HepG2 (cell line): ENCODE measurements around the gene JPH3. TPM values are rescaled to one million over a fixed set of nuclear protein-coding genes. Genes with fewer than 3 reads are reported as not detected.

ENCODE experiments used
- ADNP ChIP-seq: sonication (generic); formaldehyde crosslinking; IDR thresholded peaks from 2 replicates; pipeline ENCODE4 v1.4.0; 2020; ENCODE audit warnings: missing genetic modification reagents
- DR1 ChIP-seq: sonication (generic); formaldehyde crosslinking; IDR thresholded peaks from 2 replicates; pipeline ENCODE4 v1.8.0; 2021; ENCODE audit warnings: mild to moderate bottlenecking, missing genetic modification reagents, inconsistent platforms
- ETV5 ChIP-seq: IDR thresholded peaks from 2 replicates; pipeline ENCODE4 v1.6.1; 2018; ENCODE audit warnings: missing biosample characterization, missing genetic modification reagents, inconsistent platforms, borderline replicate concordance
- GFI1 ChIP-seq: sonication (generic); formaldehyde crosslinking; IDR thresholded peaks from 2 replicates; pipeline ENCODE4 v1.5.0; 2020; ENCODE audit warnings: missing genetic modification reagents, mild to moderate bottlenecking, borderline replicate concordance
- HDAC1 ChIP-seq: sonication (generic); formaldehyde crosslinking; IDR thresholded peaks from 2 replicates; pipeline ENCODE4 v1.5.1; 2020; ENCODE audit warnings: mild to moderate bottlenecking, missing genetic modification reagents
- HIVEP1 ChIP-seq: sonication (generic); formaldehyde crosslinking; IDR thresholded peaks from 2 replicates; pipeline ENCODE4 v1.4.0; 2020; ENCODE audit warnings: mild to moderate bottlenecking, missing genetic modification reagents
- HOXD1 ChIP-seq: sonication (generic); formaldehyde crosslinking; IDR thresholded peaks from 2 replicates; pipeline ENCODE4 v1.5.0; 2020; ENCODE audit warnings: missing genetic modification reagents
- LCORL ChIP-seq, 2 experiments: fragments of 450-650 bp in 1 of 2; sonication (generic) in 1 of 2; formaldehyde crosslinking in 1 of 2; IDR thresholded peaks; 2 replicates each; pipeline versions ENCODE4 v1.5.0 to v1.6.1; 2017 to 2020; ENCODE audit warnings: antibody characterized with exemption in 1 of 2, missing genetic modification reagents in 1 of 2
- MIER3 ChIP-seq: IDR thresholded peaks from 2 replicates; pipeline ENCODE4 v1.6.1; 2016; ENCODE audit warnings: missing compliant biosample characterization, borderline replicate concordance
- NFYB ChIP-seq: sonication (generic); formaldehyde crosslinking; IDR thresholded peaks from 2 replicates; pipeline ENCODE4 v1.4.0; 2020; ENCODE audit warnings: missing genetic modification reagents
- SAFB2 ChIP-seq: sonication (generic); formaldehyde crosslinking; IDR thresholded peaks from 2 replicates; pipeline ENCODE4 v1.5.1; 2020; ENCODE audit warnings: missing genetic modification reagents, low read depth, mild to moderate bottlenecking, borderline replicate concordance
- SMAD3 ChIP-seq: sonication (generic); formaldehyde crosslinking; IDR thresholded peaks from 2 replicates; pipeline ENCODE4 v1.4.0; 2020; ENCODE audit warnings: missing genetic modification reagents
- SP4 ChIP-seq: sonication (generic); formaldehyde crosslinking; IDR thresholded peaks from 2 replicates; pipeline ENCODE4 v1.8.1; 2023; ENCODE audit warnings: mild to moderate bottlenecking, missing genetic modification reagents
- SP5 ChIP-seq: IDR thresholded peaks from 2 replicates; pipeline ENCODE4 v1.6.1; 2016; ENCODE audit warnings: low read depth, borderline replicate concordance
- SPEN ChIP-seq: sonication (generic); formaldehyde crosslinking; IDR thresholded peaks from 2 replicates; pipeline ENCODE4 v1.5.1; 2020; ENCODE audit warnings: low read depth, mild to moderate bottlenecking, missing genetic modification reagents
- YY1 ChIP-seq: IDR thresholded peaks from 2 replicates; pipeline ENCODE4 v1.6.1; 2011; ENCODE audit warnings: low read length, low read depth, moderate library complexity, mild to moderate bottlenecking; ENCODE audit not compliant: insufficient read depth, insufficient replicate concordance
- ZFP36L2 ChIP-seq: sonication (generic); formaldehyde crosslinking; IDR thresholded peaks from 2 replicates; pipeline ENCODE4 v1.4.0; 2020; ENCODE audit warnings: missing genetic modification reagents
- ZNF263 ChIP-seq: sonication (generic); formaldehyde crosslinking; IDR thresholded peaks from 2 replicates; pipeline ENCODE4 v1.4.0; 2020; ENCODE audit warnings: missing genetic modification reagents
- ZNF3 ChIP-seq: IDR thresholded peaks from 2 replicates; pipeline ENCODE4 v1.7.0; 2017; ENCODE audit warnings: inconsistent platforms
- ZNF44 ChIP-seq: sonication (generic); formaldehyde crosslinking; IDR thresholded peaks from 2 replicates; pipeline ENCODE4 v1.5.1; 2020; ENCODE audit warnings: mild to moderate bottlenecking, missing genetic modification reagents
- ZNF501 ChIP-seq: sonication (generic); formaldehyde crosslinking; IDR thresholded peaks from 2 replicates; pipeline ENCODE4 v1.5.1; 2020; ENCODE audit warnings: mild to moderate bottlenecking, moderate library complexity, missing genetic modification reagents
- ZNF562 ChIP-seq: sonication (generic); formaldehyde crosslinking; IDR thresholded peaks from 2 replicates; pipeline ENCODE4 v1.8.0; 2022; ENCODE audit warnings: missing genetic modification reagents, borderline replicate concordance
- ZNF598 ChIP-seq: sonication (generic); formaldehyde crosslinking; IDR thresholded peaks from 2 replicates; pipeline ENCODE4 v1.5.1; 2020; ENCODE audit warnings: mild to moderate bottlenecking, missing genetic modification reagents, borderline replicate concordance
- ZNF660 ChIP-seq: sonication (generic); formaldehyde crosslinking; IDR thresholded peaks from 2 replicates; pipeline ENCODE4 v1.5.1; 2020; ENCODE audit warnings: mild to moderate bottlenecking, low read depth, missing genetic modification reagents, borderline replicate concordance
- ZNF674 ChIP-seq: sonication (generic); formaldehyde crosslinking; IDR thresholded peaks from 2 replicates; pipeline ENCODE4 v1.5.0; 2020; ENCODE audit warnings: low read depth, mild to moderate bottlenecking, missing genetic modification reagents
- ZNF773 ChIP-seq: sonication (generic); formaldehyde crosslinking; IDR thresholded peaks from 2 replicates; pipeline ENCODE4 v1.4.0; 2020; ENCODE audit warnings: missing genetic modification reagents, borderline replicate concordance
- polyA plus RNA-seq, 8 experiments: library from polyadenylated mRNA; depleted of rRNA in 3 of 8; stranded (reverse) in 7 of 8; unstranded in 1 of 8; fragments of >200 nt; fragmentation: Illumina TruSeq in 4 of 8; extraction: Trizol in 4 of 8; gene quantifications; 2 replicates each; pipeline versions ENCODE4 v1.2.1 to v1.2.3, GENCODE V29; 2011 to 2016; ENCODE audit warnings: low read depth in 4 of 8, missing spikeins in 1 of 8, mixed read lengths in 1 of 8; ENCODE audit not compliant: insufficient read depth in 1 of 8
- total RNA-seq, 5 experiments: library from RNA; depleted of rRNA; stranded (reverse); fragments of >200 nt; fragmentation: Illumina TruSeq; extraction: Trizol; gene quantifications; 2 replicates each; pipeline ENCODE4 v1.2.3, GENCODE V29; 2016; ENCODE audit warnings: low read depth in 1 of 5
- TF ChIP-seq, protein P1 (sequence below), 2 experiments: sonication (generic) in 1 of 2; formaldehyde crosslinking in 1 of 2; IDR thresholded peaks; 2 replicates each; pipeline versions ENCODE4 v1.5.1 to v1.6.1; 2011 to 2020; ENCODE audit warnings: borderline replicate concordance in 1 of 2, low read depth in 1 of 2, low read length in 1 of 2, mild to moderate bottlenecking in 1 of 2, missing genetic modification reagents in 1 of 2, moderate library complexity in 1 of 2
- TF ChIP-seq, protein P2 (sequence below): sonication (generic); formaldehyde crosslinking; IDR thresholded peaks from 2 replicates; pipeline ENCODE4 v1.4.0; 2020; ENCODE audit warnings: missing genetic modification reagents, borderline replicate concordance

JPH3 gene
- total and polyA plus RNA-seq, 2 of the 13 experiments (the other 11 are each of a cell fraction or from before 2014, with no cell fraction given): not detected

DNA sequence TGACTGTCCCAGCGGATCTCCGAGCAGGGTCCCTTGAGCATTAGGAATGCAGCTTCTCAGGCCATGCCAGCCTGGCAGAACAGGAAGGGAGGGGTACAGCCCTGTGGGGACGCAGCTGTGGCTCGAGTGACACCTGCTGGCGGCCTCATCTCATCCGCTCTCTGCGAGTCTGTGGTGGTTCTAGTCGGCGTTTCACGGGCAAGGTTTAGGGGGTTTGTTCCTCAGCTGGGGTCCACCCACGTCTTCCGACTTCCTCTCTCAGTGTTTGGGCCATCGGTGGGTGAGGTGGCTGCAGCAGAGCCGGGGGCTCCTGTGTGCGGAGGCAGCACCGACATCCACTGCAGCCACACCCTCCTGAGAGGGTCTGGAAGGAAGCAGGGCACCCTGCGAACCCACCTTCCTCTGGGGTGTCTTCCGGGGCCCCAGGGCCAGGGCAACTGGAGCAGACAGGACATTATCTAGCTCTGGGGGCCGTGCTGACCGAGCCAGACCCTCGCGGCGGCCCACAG is 33.3 kb downstream of the JPH3 start (continued):
- TF ChIP-seq ZNF501 (CRISPR knock-in tag) (no peak), HOXD1 (CRISPR knock-in tag) (0 out of 2 replicates have a peak, but pooled peaks have one; percentile 53), ZNF773 (no peak), ZNF674 (CRISPR knock-in tag) (no peak), ETV5 (CRISPR knock-in tag) (peak; percentile 57; the same call in 1 of the 2 replicates), ZNF263 (CRISPR knock-in tag) (no peak), HIVEP1 (CRISPR knock-in tag) (peak; percentile 31; the same call in 1 of the 2 replicates), ZFP36L2 (CRISPR knock-in tag) (no peak), ZNF660 (CRISPR knock-in tag) (no peak), LCORL (IDR thresholded peaks at IDR 0.05) (no peak), LCORL (CRISPR knock-in tag; IDR thresholded peaks at IDR 0.05) (no peak), MIER3 (CRISPR knock-in tag) (no peak), SP5 (CRISPR knock-in tag) (no peak), GFI1 (0 out of 2 replicates have a peak, but pooled peaks have one; percentile 17), ZNF44 (CRISPR knock-in tag) (peak; percentile 52; the same call in 1 of the 2 replicates), SPEN (CRISPR knock-in tag) (no peak), ZNF562 (CRISPR knock-in tag) (no peak), ZNF598 (no peak), DR1 (CRISPR knock-in tag) (no peak), SP4 (CRISPR knock-in tag) (peak; percentile 19; the same call in 1 of the 2 replicates), YY1 (no peak), ZNF3 (CRISPR knock-in tag) (no peak), NFYB (no peak), SAFB2 (CRISPR knock-in tag) (no peak), HDAC1 (CRISPR knock-in tag) (no peak), SMAD3 (no peak), ADNP (CRISPR knock-in tag) (no peak)
- TF ChIP-seq, protein P1, sequence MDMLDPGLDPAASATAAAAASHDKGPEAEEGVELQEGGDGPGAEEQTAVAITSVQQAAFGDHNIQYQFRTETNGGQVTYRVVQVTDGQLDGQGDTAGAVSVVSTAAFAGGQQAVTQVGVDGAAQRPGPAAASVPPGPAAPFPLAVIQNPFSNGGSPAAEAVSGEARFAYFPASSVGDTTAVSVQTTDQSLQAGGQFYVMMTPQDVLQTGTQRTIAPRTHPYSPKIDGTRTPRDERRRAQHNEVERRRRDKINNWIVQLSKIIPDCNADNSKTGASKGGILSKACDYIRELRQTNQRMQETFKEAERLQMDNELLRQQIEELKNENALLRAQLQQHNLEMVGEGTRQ (IDR thresholded peaks at IDR 0.05; ENCODE audit: low read depth, low read length): no peak
- TF ChIP-seq, protein P1 (CRISPR knock-in tag; IDR thresholded peaks at IDR 0.05; ENCODE audit: borderline replicate concordance): no peak; the same call in 1 of the 2 replicates
- TF ChIP-seq, protein P2, sequence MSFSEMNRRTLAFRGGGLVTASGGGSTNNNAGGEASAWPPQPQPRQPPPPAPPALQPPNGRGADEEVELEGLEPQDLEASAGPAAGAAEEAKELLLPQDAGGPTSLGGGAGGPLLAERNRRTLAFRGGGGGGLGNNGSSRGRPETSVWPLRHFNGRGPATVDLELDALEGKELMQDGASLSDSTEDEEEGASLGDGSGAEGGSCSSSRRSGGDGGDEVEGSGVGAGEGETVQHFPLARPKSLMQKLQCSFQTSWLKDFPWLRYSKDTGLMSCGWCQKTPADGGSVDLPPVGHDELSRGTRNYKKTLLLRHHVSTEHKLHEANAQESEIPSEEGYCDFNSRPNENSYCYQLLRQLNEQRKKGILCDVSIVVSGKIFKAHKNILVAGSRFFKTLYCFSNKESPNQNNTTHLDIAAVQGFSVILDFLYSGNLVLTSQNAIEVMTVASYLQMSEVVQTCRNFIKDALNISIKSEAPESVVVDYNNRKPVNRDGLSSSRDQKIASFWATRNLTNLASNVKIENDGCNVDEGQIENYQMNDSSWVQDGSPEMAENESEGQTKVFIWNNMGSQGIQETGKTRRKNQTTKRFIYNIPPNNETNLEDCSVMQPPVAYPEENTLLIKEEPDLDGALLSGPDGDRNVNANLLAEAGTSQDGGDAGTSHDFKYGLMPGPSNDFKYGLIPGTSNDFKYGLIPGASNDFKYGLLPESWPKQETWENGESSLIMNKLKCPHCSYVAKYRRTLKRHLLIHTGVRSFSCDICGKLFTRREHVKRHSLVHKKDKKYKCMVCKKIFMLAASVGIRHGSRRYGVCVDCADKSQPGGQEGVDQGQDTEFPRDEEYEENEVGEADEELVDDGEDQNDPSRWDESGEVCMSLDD (CRISPR knock-in tag): no peak
